Upper lobe of left lung (tissue), 6 donors: ENCODE results near the gene RBM4. TPM values are rescaled to one million over a fixed set of nuclear protein-coding genes. Genes with fewer than 3 reads are reported as not detected.

ENCODE experiments used
- ATAC-seq, 2 donors: fragments of 200-7000 bp; cut with Tn5 transposase; one replicate each; pipeline ENCODE4 v1.9.1; 2022; ENCODE audit warnings: mild to moderate bottlenecking in 2 of 2, moderate library complexity in 2 of 2; ENCODE audit not compliant: low FRiP score in 2 of 2
- DNase-seq, 2 donors: peaks; one replicate each; pipeline ENCODE4 v3.0.0-alpha.2; 2019 to 2020
- H3K27ac ChIP-seq, 4 donors: fragments of 200-600 bp; sonication (generic); one replicate each; pipeline ENCODE4 v1.5.1; 2016 to 2019
- H3K27me3 ChIP-seq, 4 donors: fragments of 200-600 bp; sonication (generic); one replicate each; pipeline ENCODE4 v1.5.1; 2017 to 2019
- H3K36me3 ChIP-seq, 4 donors: fragments of 200-600 bp; sonication (generic); one replicate each; pipeline ENCODE4 v1.5.1; 2016 to 2019
- H3K4me1 ChIP-seq, 4 donors: fragments of 200-600 bp; sonication (generic); one replicate each; pipeline ENCODE4 v1.5.1; 2018 to 2019
- H3K4me3 ChIP-seq, 4 donors: fragments of 200-600 bp; sonication (generic); one replicate each; pipeline ENCODE4 v1.5.1; 2017 to 2019; ENCODE audit warnings: mild to moderate bottlenecking in 2 of 4, moderate library complexity in 1 of 4
- H3K9me3 ChIP-seq, 4 donors: fragments of 200-600 bp; sonication (generic); one replicate each; pipeline ENCODE4 v1.5.1; 2018 to 2019
- CTCF ChIP-seq, 6 experiments: fragments of 450-650 bp in 4 of 6; fragments of 200-600 bp in 2 of 6; sonication (generic) in 2 of 6; IDR thresholded peaks; one replicate each; pipeline ENCODE4 v1.5.1; 2016 to 2019; ENCODE audit warnings: antibody characterized with exemption in 6 of 6
- EP300 ChIP-seq, 4 donors: sonication (generic); formaldehyde crosslinking; IDR thresholded peaks; one replicate each; pipeline ENCODE4 v1.5.1; 2017; ENCODE audit warnings: antibody characterized with exemption in 4 of 4, control low read depth in 2 of 4
- POLR2A ChIP-seq, 4 donors: fragments of 450-650 bp; IDR thresholded peaks; one replicate each; pipeline ENCODE4 v1.5.1; 2016 to 2017; ENCODE audit warnings: antibody characterized with exemption in 4 of 4, mild to moderate bottlenecking in 2 of 4
- POLR2AphosphoS5 ChIP-seq, 2 donors: sonication (generic); formaldehyde crosslinking; IDR thresholded peaks; one replicate each; pipeline ENCODE4 v1.5.1; 2017; ENCODE audit warnings: antibody characterized with exemption in 2 of 2
- WGBS, 2 donors: methylation state at CpG; one replicate each; pipeline ENCODE4 v1.1.5; 2017 to 2018; 5-methylcytosine and 5-hydroxymethylcytosine counted together
- total RNA-seq, 6 donors: library from RNA; depleted of rRNA in 4 of 6; stranded (reverse); fragments of >200 nt in 4 of 6; gene quantifications; one replicate each; pipeline versions ENCODE4 v1.1.0 to v1.2.1, GENCODE V29; 2016 to 2021
- donor health status: DM: no; HTN: no; CAD: no; lungs with moderate emphysema.
- donor health status: DM: no; HTN: yes; CAD: no; lungs with severe emphysema.

Gene RBM4
- total RNA-seq, 6 donors from 2014 or later = 62.4 to 103 (median 90.2) TPM

DNA sequence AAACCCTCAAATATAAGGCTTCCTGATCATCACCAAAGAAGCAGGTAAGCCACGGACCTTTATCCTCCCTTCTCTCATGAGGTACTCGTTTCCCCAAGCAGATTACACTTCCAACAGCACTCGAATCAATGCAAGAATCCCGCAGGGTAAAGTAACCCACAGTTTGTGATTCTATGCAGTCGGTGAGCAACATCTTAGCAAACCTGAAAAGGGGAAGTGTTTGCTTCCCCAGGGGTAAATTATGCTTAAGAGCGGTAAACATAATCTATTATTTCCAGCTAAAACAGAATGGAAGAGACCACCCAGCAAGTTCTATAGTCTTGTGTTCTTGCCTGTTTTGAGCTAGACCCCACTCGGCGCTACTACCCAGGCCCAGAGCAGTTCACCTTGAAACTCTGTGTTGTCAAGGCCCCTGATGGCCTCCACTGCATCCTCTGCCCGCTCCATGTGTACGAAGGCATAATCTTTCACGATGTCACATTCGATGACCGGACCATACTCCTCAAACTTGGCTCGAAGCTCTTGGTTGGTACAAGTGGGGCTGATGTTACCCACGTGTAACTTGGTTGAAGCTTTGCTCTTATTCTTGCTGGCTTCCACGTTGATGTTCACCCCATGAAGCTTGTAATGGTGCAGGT lies 37.9 kb downstream of the RBM4 start:
- DNase-seq = no peak
- ATAC-seq = no peak
- H3K27me3 ChIP-seq = no peaks in the 10 kb centered on the region
- H3K36me3 ChIP-seq = no peaks in the 10 kb centered on the region
- no peaks in the 10 kb centered on the region for H3K9me3 ChIP-seq
- H3K4me1 ChIP-seq = peaks cover 32 to 51% (median 40%) of the 10 kb centered on the region in 4 donors
- no peak overlapping the region for H3K27ac ChIP-seq
- WGBS, 2 donors = 64 to 67% methylated on average over 16 of the region's 16 CpGs
- TF ChIP-seq EP300 (IDR thresholded peaks at IDR 0.05) = no peak
- TF ChIP-seq POLR2A (IDR thresholded peaks at IDR 0.05) = no peak
- TF ChIP-seq POLR2AphosphoS5 (IDR thresholded peaks at IDR 0.05) = no peak
- TF ChIP-seq CTCF (IDR thresholded peaks at IDR 0.05) = no peak
- H3K4me3 ChIP-seq = peak overlapping the region in 1 of 4 donors; percentile 91

GRCh38 chr11:66676931-66677598 lies 38.6 kb downstream of the RBM4 start:
- H3K4me3 ChIP-seq = peak overlapping the region; percentile 31 to 91 (median 82)
- H3K27ac ChIP-seq = peak overlapping the region; percentile 89 to 98 (median 96)
- H3K4me1 ChIP-seq = peaks cover 32 to 51% (median 40%) of the 10 kb centered on the region in 4 donors
- no peaks in the 10 kb centered on the region for H3K36me3 ChIP-seq
- H3K9me3 ChIP-seq = no peaks in the 10 kb centered on the region
- no peaks in the 10 kb centered on the region for H3K27me3 ChIP-seq
- no peak for DNase-seq
- ATAC-seq = no peak
- TF ChIP-seq EP300 (IDR thresholded peaks at IDR 0.05) (no peak), POLR2AphosphoS5 (IDR thresholded peaks at IDR 0.05) (no peak), CTCF (IDR thresholded peaks at IDR 0.05) (no peak), POLR2A (IDR thresholded peaks at IDR 0.05) (no peak)
- 8 to 9% methylated on average over 22 to 27 of the region's 27 CpGs for WGBS, 2 donors

- TF ChIP-seq EP300 (IDR thresholded peaks at IDR 0.05) (peak in 1 of 4 donors; percentile 34), CTCF (IDR thresholded peaks at IDR 0.05) (peak in 2 of 6 experiments; percentile 24 to 34), POLR2A (IDR thresholded peaks at IDR 0.05) (peak in 3 of 4 donors; percentile 66 to 83 (median 81)), POLR2AphosphoS5 (IDR thresholded peaks at IDR 0.05) (peak; percentile 65 to 87)
- WGBS, 2 donors = 0 to 1% methylated on average over 20 to 60 of the region's 61 CpGs
- peak; percentile 99 for ATAC-seq
These were observed 39.3 kb downstream of the RBM4 start, which contains the start of gene RBM4B for GRCh38 chr11:66677599-66678375. Gene RBM4B, minus strand, starts transcription at chr11:66677887. Its CDS starts 808 bp downstream, at chr11:66677079.

GRCh38 chr11:66680966-66681645 lies 42.6 kb downstream of the RBM4 start:
- no peak for ATAC-seq
- no peak overlapping the region for H3K4me3 ChIP-seq
- TF ChIP-seq EP300 (IDR thresholded peaks at IDR 0.05) (no peak), POLR2A (IDR thresholded peaks at IDR 0.05) (no peak), POLR2AphosphoS5 (IDR thresholded peaks at IDR 0.05) (no peak), CTCF (IDR thresholded peaks at IDR 0.05) (no peak)
- 89 to 92% methylated on average over 7 of the region's 7 CpGs for WGBS, 2 donors
- no peak overlapping the region for H3K27ac ChIP-seq
- H3K4me1 ChIP-seq = peaks cover 12 to 24% (median 14%) of the 10 kb centered on the region in 4 donors
- no peak for DNase-seq
- H3K36me3 ChIP-seq = no peaks in the 10 kb centered on the region
- no peaks in the 10 kb centered on the region for H3K27me3 ChIP-seq
- no peaks in the 10 kb centered on the region for H3K9me3 ChIP-seq

More at GRCh38 chr11:66677599-66678375, 39.3 kb downstream of the RBM4 start, which contains the start of gene RBM4B:
- H3K9me3 ChIP-seq = no peaks in the 10 kb centered on the region
- no peaks in the 10 kb centered on the region for H3K27me3 ChIP-seq
- peak; percentile 98 to 99 for DNase-seq
- no peaks in the 10 kb centered on the region for H3K36me3 ChIP-seq
- H3K27ac ChIP-seq = peak within 1 kb of the TSS; percentile 89 to 98 (median 96)
- H3K4me3 ChIP-seq = peak within 1 kb of the TSS; percentile 72 to 91 (median 82)
- H3K4me1 ChIP-seq = peaks cover 32 to 51% (median 36%) of the 10 kb centered on the region in 4 donors
